Activated naive CD8-positive, alpha-beta T cell (primary cell): ENCODE results near the gene ICE1.
"Not testable (repeated sequence)": the region's sequence is repeated elsewhere in the genome, so short reads cannot be mapped to it uniquely, and the experiment has no call there.

ENCODE experiments used
- H3K27ac Mint-ChIP-seq: one replicate; pipeline ENCODE4 v1.8.0; 2021; ENCODE audit warnings: mixed read lengths
- H3K27me3 Mint-ChIP-seq: one replicate; pipeline ENCODE4 v1.8.0; 2021; ENCODE audit warnings: mixed read lengths
- H3K36me3 Mint-ChIP-seq: one replicate; pipeline ENCODE4 v1.8.0; 2021; ENCODE audit warnings: mixed read lengths
- H3K4me1 Mint-ChIP-seq: one replicate; pipeline ENCODE4 v1.8.0; 2021; ENCODE audit warnings: low read depth, mixed read lengths
- H3K4me3 Mint-ChIP-seq: one replicate; pipeline ENCODE4 v1.8.0; 2021; ENCODE audit warnings: mild to moderate bottlenecking, mixed read lengths
- H3K9me3 Mint-ChIP-seq: one replicate; pipeline ENCODE4 v1.8.0; 2021; ENCODE audit warnings: low read depth, mixed read lengths

The ICE1 gene

DNA sequence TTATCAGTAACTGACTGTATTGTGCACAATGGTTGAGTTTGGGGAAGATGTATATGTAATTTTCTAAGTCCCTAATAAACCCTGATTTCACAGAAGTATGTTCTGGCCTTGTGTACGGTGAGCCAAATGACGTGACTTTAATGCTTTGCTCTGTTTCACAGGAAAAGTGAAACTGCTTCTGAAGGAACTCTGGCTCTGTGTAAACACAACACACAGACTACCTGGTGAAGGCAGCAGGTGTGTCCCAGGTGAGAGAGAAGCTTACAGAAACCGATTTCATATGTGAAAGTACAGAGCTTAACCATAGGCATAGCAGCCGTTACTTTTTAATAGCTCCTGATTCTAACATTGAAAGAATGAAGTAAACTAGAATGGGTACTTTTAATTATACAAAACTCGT is 31.9 kb downstream of the ICE1 start:
- H3K4me1 Mint-ChIP-seq: peaks cover 1% of the 10 kb centered on the region
- H3K4me3 Mint-ChIP-seq: no peak overlapping the region
- H3K9me3 Mint-ChIP-seq: no peaks in the 10 kb centered on the region
- H3K27ac Mint-ChIP-seq: no peak overlapping the region
- no peaks in the 10 kb centered on the region for H3K27me3 Mint-ChIP-seq
- H3K36me3 Mint-ChIP-seq: peaks cover 22% of the 10 kb centered on the region

DNA sequence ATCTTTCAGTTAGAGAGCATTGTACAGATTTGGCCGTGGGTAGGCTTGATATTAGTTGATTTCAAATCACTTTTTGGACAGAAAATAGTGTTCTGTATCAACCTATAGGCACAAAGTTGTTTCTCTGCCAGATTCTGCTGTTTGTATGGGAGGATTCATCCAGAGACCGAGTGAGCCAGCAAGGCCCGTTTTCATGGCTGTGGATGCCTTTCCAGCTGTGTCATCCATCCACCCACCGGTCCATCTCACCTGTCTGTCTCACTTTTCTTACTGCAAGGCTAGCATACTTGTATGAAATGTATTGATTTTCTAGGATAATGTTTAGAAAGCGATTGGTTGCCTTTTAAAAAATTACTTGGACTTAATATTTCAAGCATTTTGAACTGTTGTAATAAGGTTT is 34.4 kb downstream of the ICE1 start:
- Mint-ChIP-seq H3K4me3 (no peak overlapping the region), H3K36me3 (peaks cover 38% of the 10 kb centered on the region), H3K27ac (no peak overlapping the region)

DNA sequence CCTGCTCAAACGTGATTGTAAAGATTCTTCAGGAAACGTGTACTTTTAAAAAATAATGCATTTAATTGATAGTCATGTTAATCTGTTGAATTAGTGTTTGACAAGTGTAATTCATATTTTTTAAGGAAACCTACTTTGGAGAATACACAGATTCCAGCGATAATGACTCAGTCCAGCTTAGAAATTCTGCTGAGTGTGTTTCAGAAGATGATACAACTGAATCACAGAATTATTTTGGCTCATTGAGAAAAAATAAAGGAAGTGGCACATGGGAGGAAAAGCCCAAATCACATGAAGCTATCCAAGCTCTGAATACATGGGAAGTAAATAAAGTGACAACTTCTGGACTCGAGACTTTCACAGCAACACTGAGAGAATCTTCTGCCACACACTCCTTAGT is 37.8 kb downstream of the ICE1 start:
- H3K4me3 Mint-ChIP-seq: no peak overlapping the region
- H3K27ac Mint-ChIP-seq: peak overlapping the region; percentile 16
- peaks cover 2% of the 10 kb centered on the region for H3K4me1 Mint-ChIP-seq
- peaks cover 43% of the 10 kb centered on the region for H3K36me3 Mint-ChIP-seq
- no peaks in the 10 kb centered on the region for H3K27me3 Mint-ChIP-seq
- H3K9me3 Mint-ChIP-seq: no peaks in the 10 kb centered on the region

More for the DNA sequence above, 34.4 kb downstream of the ICE1 start:
- Mint-ChIP-seq H3K27me3 (no peaks in the 10 kb centered on the region), H3K4me1 (peaks cover 2% of the 10 kb centered on the region), H3K9me3 (no peaks in the 10 kb centered on the region)

DNA sequence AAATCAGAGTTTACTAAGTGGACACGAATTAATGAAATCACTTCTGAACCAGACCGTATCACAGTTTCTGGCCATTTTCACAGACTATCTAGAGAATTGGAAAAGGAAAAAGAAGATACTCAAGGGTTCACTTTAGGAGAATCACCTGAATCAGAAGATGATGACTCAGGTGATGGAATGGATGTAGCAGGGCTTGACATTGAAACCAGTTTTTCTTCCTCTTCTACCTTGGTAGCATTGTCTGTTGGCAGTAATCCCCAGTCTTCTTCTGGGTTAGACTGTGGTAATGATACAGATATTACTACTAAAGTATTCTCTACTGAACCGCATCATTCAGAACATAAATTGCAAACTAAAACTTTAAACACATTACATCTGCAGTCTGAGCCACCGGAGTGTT is 38.5 kb downstream of the ICE1 start:
- Mint-ChIP-seq H3K9me3 (no peaks in the 10 kb centered on the region), H3K27ac (no peak overlapping the region), H3K36me3 (peaks cover 40% of the 10 kb centered on the region), H3K27me3 (no peaks in the 10 kb centered on the region), H3K4me1 (peaks cover 2% of the 10 kb centered on the region), H3K4me3 (no peak overlapping the region)

DNA sequence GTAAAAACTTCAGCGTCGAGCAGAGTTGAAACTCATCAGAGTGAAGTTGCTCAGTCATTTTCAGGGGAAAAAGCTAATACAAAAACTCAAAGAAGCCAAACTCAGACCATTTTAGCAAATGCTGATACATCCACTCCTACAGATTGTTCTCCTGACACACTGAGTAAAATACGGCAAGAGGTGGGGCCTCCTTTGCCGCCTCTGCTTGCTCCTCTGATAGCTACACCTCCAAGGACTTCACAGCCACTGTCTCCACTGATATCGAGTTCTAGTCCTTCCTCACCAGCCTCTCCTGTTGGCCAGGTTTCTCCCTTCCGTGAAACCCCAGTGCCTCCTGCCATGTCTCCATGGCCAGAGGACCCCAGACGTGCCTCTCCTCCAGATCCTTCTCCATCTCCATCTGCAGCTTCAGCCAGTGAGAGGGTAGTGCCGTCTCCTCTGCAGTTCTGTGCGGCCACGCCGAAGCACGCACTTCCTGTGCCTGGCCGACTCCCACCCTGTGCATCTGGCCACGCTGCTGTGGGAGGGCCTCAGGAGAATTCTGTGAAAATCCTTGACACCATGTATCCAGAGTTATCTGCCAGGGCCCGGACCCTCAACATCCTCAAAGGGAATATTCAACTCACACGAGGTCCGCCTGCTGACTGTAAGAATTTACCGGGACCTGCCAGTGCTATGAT is 41.7 kb downstream of the ICE1 start:
- Mint-ChIP-seq H3K27me3 (no peaks in the 10 kb centered on the region), H3K27ac (no peak overlapping the region), H3K4me3 (no peak overlapping the region), H3K36me3 (peaks cover 29% of the 10 kb centered on the region), H3K4me1 (peaks cover 2% of the 10 kb centered on the region), H3K9me3 (no peaks in the 10 kb centered on the region)

DNA sequence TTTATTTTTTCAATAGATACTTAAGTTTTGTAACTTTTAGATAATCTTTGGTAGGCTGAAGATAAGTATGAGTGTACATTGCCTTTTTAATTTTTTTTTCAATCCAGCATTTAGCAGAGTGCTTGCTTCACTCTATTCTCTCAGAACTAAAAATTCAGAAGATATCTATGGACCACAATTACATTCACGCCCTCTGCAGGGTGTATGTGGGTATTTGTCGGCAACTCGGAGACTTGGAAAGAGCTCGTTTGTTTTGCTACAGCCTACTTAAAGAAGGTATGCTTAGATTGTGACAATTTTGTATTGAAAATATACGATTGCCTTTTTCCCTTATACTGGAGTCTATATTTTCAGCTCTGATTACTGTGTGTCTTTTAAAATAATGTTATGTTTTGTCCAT is 43.8 kb downstream of the ICE1 start:
- Mint-ChIP-seq H3K27me3 (no peaks in the 10 kb centered on the region), H3K4me1 (no peaks in the 10 kb centered on the region), H3K9me3 (no peaks in the 10 kb centered on the region), H3K36me3 (peaks cover 13% of the 10 kb centered on the region), H3K27ac (no peak overlapping the region), H3K4me3 (no peak overlapping the region)

DNA sequence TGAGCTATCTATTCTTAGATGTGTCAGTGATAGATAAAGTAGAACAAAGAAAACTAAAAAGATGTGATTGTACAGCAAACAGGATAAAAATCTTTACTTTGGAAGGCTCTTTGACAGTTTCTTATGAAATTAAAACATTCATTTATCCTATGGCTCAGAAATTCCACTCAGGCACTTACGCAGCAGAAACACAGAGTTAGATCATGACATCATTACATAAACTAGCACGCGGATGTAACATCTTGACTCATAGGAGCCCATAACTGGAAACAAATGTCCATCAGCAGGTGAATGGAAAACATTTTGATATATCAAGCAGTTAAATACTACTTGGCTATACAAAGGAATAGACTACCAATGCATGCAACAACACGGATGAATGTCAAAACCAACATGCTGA is 45.3 kb downstream of the ICE1 start:
- no peak overlapping the region for H3K4me3 Mint-ChIP-seq
- H3K27me3 Mint-ChIP-seq: no peaks in the 10 kb centered on the region
- no peaks in the 10 kb centered on the region for H3K4me1 Mint-ChIP-seq
- H3K9me3 Mint-ChIP-seq: no peaks in the 10 kb centered on the region
- no peak overlapping the region for H3K27ac Mint-ChIP-seq
- H3K36me3 Mint-ChIP-seq: peaks cover 9% of the 10 kb centered on the region

DNA sequence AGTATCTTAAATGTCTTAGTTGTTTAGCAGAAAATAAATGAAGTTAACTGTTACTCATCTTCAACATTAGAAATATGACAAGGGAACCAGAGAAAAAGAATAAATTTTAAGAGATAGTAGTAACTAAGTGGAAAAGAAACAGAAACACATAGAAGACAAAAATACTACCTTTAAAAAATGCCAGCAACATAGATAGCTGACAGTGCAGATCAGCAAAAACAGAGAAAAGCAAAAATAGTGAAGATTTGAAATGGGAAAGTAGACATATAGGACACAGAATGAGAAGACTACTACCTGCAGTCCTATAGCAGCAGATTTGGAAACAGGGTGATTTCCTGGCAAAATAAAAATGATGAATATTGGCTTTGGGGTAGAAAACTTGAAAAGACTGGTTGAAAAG is 48.5 kb downstream of the ICE1 start:
- Mint-ChIP-seq H3K36me3 (peaks cover 11% of the 10 kb centered on the region), H3K4me3 (no peak overlapping the region), H3K4me1 (no peaks in the 10 kb centered on the region), H3K9me3 (no peaks in the 10 kb centered on the region), H3K27me3 (no peaks in the 10 kb centered on the region), H3K27ac (peak overlapping the region; percentile 13)

DNA sequence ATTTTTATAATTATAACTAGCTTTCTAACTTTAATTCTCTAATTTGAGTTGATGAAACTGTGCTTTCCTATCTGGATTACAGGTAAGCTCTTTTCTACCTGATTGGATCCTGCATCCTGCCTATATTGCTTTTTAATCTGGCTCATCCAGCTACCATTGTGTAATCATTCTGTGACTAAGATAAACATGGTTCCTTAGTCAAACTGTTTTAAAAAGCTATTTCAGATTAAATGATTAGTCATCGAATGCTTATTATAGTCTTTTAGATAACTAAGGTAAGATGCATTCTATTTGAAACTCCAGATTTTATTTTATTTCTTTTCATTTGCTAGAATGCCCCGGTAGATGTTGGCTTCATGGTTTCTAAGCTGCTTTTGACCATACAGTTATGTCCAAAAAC is 50.7 kb downstream of the ICE1 start:
- Mint-ChIP-seq H3K36me3 (peaks cover 27% of the 10 kb centered on the region), H3K27me3 (no peaks in the 10 kb centered on the region), H3K4me1 (no peaks in the 10 kb centered on the region), H3K9me3 (no peaks in the 10 kb centered on the region), H3K27ac (no peak overlapping the region), H3K4me3 (no peak overlapping the region)

DNA sequence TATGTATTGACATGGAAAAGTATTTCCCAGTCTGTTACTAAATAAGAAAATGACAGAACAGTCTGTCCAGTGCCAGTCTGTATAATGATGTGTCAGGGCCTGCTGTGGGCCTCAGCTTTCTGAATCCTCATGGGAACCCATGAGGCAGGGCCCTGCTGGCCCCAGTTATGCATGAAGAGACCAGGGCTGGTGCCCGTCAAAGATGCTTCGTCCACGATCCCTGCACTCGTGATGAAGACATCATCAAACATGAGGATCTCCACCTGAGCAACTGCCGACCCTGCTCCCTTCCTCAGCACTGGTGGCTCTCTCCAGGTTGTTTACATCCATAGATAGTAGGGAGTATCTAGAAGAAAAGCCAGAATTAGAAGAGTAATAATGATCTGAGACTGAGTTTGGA is 52.5 kb downstream of the ICE1 start:
- no peaks in the 10 kb centered on the region for H3K27me3 Mint-ChIP-seq
- H3K36me3 Mint-ChIP-seq: peaks cover 38% of the 10 kb centered on the region
- no peak overlapping the region for H3K27ac Mint-ChIP-seq
- no peaks in the 10 kb centered on the region for H3K9me3 Mint-ChIP-seq
- peaks cover 6% of the 10 kb centered on the region for H3K4me1 Mint-ChIP-seq
- no peak overlapping the region for H3K4me3 Mint-ChIP-seq

DNA sequence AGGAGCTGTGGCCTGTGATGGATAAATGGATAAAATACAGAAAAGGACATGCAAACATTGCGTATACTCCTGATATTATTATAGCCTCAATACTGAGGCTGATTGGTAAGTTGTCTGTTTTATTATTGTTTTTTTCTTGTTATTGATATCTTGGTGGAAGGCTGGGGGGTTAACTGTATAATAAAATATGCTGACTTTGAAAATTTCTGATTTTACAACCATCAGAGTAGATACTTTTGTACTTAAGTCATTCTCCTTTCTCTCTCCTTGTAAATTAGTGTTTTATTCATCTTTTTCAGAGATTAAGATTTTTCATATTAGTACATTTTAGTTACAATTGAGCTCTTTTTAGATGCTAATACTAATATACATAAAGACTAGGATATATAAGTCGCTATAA is 53.5 kb downstream of the ICE1 start:
- H3K27ac Mint-ChIP-seq: no peak overlapping the region
- no peak overlapping the region for H3K4me3 Mint-ChIP-seq
- peaks cover 13% of the 10 kb centered on the region for H3K4me1 Mint-ChIP-seq
- H3K9me3 Mint-ChIP-seq: no peaks in the 10 kb centered on the region
- peaks cover 40% of the 10 kb centered on the region for H3K36me3 Mint-ChIP-seq
- H3K27me3 Mint-ChIP-seq: no peaks in the 10 kb centered on the region

DNA sequence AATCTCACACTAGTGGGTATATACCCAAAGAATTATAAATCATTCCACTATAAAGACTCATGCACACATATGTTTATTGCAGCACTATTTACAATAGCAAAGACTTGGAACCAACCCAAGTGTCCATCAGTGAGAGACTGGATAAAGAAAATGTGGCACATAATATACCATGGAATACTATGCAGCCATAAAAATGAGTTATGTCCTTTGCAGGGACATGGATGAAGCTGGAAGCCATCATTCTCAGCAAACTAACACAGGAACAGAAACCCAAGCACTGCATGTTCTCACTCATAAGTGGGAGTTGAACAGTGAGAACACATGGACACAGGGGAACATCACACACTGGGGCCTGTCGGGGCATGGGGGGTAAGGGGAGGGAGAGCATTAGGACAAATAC is 57.1 kb downstream of the ICE1 start:
- H3K27me3 Mint-ChIP-seq, H3K9me3 Mint-ChIP-seq, H3K27ac Mint-ChIP-seq: not testable (repeated sequence)
- Mint-ChIP-seq H3K4me1 (peaks cover 21% of the 10 kb centered on the region), H3K4me3 (peak overlapping the region; percentile 33), H3K36me3 (peaks cover 37% of the 10 kb centered on the region)

DNA sequence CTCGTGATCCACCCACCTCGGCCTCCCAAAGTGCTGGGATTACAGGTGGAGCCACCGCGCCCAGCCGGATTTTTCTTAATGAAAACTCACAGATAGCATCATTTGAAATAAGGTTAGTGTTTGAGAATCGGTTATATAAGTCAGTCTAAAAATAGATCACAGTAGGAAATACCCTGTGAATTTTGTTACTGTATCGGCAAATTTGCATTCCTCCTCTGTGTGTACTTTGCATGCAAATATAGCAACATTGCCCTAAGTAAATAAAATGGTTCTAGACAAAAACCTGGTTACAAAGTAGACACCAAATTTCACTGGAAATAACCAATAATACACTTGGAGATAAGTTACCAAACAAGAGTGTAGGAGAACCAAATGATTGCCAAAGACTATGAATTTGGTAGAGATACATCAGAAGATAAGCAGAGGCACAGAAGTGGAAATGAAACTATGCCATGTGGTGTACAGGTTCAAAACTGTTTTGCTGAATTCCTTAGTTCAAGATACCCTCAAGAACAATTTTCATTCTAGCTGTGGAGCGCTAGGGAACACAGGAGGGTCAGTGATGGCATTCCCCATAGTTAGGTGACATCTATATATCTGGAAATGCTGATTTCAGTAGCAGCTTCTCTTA is 58.1 kb downstream of the ICE1 start:
- Mint-ChIP-seq H3K4me1 (peaks cover 21% of the 10 kb centered on the region), H3K9me3 (no peaks in the 10 kb centered on the region), H3K4me3 (peak overlapping the region; percentile 62), H3K36me3 (peaks cover 34% of the 10 kb centered on the region), H3K27ac (peak overlapping the region; percentile 70), H3K27me3 (no peaks in the 10 kb centered on the region)

DNA sequence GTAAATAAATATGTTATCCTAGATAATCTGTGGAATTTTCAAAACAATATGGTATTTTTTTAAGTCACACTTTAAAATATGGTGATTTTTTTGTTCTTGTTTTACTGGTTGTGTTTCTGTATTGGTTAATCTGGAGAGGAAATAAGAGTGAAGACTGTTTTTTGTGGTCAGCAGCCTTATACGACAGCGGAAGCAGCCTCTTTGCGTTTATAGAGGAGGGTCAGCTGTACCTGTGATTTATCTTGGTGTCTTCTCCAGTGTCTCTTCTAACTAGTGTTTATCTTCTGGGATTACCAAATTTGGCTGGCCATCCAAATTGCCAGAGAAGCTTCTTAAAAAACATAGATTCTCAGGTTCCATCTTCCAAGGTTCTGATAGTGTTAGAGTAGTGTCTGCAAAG is 58.7 kb downstream of the ICE1 start:
- Mint-ChIP-seq H3K9me3 (no peaks in the 10 kb centered on the region), H3K27me3 (no peaks in the 10 kb centered on the region), H3K36me3 (peaks cover 29% of the 10 kb centered on the region), H3K4me3 (peak overlapping the region; percentile 62), H3K27ac (peak overlapping the region; percentile 70), H3K4me1 (peaks cover 21% of the 10 kb centered on the region)

DNA sequence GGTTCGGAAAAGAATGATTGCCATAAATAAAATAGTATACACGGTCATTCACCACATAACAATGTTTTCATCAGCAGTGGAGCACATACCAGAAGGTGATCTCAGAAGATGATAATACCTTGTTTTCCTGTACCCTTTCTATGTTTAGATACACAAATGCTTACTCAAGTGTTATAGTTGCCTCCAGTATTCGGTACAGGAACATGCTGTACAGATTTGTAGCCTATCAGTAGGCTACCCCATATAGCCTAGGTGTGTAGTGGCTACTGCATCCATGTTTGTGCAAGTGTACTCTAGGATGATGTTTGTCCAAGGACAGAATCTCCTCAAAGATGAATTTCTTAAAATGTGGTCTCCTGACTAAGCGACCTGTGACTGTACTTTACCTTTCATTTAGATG is 59.2 kb downstream of the ICE1 start:
- peak overlapping the region; percentile 62 for H3K4me3 Mint-ChIP-seq
- H3K27ac Mint-ChIP-seq: peak overlapping the region; percentile 70
- peaks cover 21% of the 10 kb centered on the region for H3K4me1 Mint-ChIP-seq
- peaks cover 25% of the 10 kb centered on the region for H3K36me3 Mint-ChIP-seq
- H3K27me3 Mint-ChIP-seq: no peaks in the 10 kb centered on the region
- H3K9me3 Mint-ChIP-seq: no peaks in the 10 kb centered on the region

DNA sequence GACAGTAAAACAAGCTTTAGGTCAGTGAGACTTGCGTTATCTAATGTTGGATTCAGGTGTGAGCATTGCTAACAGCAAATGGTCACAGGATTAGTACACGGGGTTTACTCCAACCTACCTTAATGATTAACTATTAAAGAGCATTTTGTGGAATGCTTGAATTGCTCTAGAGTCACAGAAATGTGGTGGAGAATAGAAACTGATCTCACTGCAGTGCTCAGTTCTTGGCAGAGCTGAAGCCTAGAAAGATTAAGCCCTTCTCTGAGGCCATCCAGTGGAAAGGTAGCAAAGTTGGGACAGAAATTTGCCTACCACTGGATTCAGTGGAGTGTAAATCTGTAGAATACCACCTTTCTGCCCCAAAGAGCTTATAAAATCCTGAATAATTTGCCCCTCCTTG is 60.9 kb downstream of the ICE1 start:
- Mint-ChIP-seq H3K9me3 (no peaks in the 10 kb centered on the region), H3K4me1 (peaks cover 21% of the 10 kb centered on the region), H3K36me3 (peaks cover 13% of the 10 kb centered on the region), H3K27ac (no peak overlapping the region), H3K4me3 (no peak overlapping the region), H3K27me3 (no peaks in the 10 kb centered on the region)
